GM18505 (cell line): ENCODE results near the gene MTCL1.

Experiments
- ATAC-seq: cut with Tn5 transposase; IDR thresholded peaks from one replicate; pipeline ENCODE4 v1.9.1; 2021; ENCODE audit not compliant: unreplicated experiment
- POLR2A ChIP-seq: IDR thresholded peaks from 4 replicates; pipeline ENCODE4 v1.6.1; 2011; ENCODE audit warnings: borderline replicate concordance; ENCODE audit not compliant: insufficient read depth, insufficient read length; ENCODE audit errors: extremely low read depth

Gene MTCL1

GRCh38 chr18:8881103-8881502 is 175.7 kb downstream of the MTCL1 start:
- no peak for TF ChIP-seq POLR2A
- ATAC-seq: no peak
